ENCODE results near the gene SLC34A1. TPM values are rescaled to one million over a fixed set of nuclear protein-coding genes. Genes with fewer than 3 reads are reported as not detected.

SLC34A1 gene
- total and polyA plus RNA-seq, 2 of the 13 experiments (the other 11 are each of a cell fraction or from before 2014, with no cell fraction given): 0.03 to 0.20 TPM

DNA sequence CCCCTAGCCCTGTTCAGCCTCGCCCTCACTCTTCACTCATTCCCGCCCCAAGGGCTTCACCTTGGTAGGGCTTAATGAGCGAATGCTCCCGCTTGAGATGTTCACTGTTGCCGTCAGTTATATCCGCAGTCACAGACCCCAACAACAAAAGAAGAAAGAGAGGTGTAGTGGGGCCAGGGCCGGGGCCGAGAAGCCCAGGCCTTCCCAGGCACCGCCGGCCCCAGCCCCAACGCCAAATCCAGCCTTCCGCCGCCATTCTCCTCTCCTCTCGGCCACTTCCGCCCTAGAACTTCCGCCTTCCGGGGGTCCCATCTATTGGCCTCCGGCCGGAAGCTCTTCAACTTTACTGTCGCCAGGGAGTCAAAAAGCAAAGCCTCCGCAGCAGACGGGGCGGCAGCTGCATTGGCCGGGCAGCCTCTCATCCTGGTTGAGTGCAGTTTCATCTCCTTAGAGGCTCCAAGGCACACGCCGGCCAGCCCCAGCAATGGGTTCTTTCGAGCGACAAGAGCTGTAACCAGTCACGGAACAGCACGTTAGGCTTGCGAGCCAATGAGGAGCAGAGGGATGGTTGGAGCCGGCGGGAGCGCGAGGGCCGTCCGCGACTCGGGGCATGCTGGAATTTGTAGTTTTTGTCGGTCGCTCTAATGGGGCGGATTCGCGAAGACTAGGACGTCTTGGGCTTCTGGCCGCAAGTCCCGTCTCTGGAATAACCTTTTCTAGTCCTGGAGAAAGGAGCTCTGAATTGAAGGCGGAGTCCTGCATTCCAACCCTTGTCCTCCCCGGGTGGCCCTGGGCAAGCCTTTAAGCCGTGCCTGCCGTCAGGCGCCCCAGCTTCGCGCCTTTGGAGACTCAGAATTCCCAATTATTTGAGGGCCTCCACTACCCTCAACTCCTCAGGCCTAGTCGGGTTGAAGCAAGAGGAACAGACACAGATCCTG, 32.6 kb upstream of the SLC34A1 start, which contains the start of gene LMAN2 (continued):
- TF ChIP-seq CREM (IDR thresholded peaks at IDR 0.05): peak; percentile 89
- no peak for TF ChIP-seq CREM (CRISPR knock-in tag; IDR thresholded peaks at IDR 0.05)
- no peak for TF ChIP-seq U2AF1 (optimal IDR thresholded peaks at IDR 0.05; ENCODE audit: low read depth, low read length)
- TF ChIP-seq ZSCAN12 (CRISPR knock-in tag; IDR thresholded peaks at IDR 0.05): no peak
- 0 out of 2 replicates have a peak, but pooled peaks have one; percentile 57 for TF ChIP-seq CHCHD3 (CRISPR knock-in tag; IDR thresholded peaks at IDR 0.05)
- TF ChIP-seq STAG1 (CRISPR knock-in tag; IDR thresholded peaks at IDR 0.05): no peak
- TF ChIP-seq, protein P1, sequence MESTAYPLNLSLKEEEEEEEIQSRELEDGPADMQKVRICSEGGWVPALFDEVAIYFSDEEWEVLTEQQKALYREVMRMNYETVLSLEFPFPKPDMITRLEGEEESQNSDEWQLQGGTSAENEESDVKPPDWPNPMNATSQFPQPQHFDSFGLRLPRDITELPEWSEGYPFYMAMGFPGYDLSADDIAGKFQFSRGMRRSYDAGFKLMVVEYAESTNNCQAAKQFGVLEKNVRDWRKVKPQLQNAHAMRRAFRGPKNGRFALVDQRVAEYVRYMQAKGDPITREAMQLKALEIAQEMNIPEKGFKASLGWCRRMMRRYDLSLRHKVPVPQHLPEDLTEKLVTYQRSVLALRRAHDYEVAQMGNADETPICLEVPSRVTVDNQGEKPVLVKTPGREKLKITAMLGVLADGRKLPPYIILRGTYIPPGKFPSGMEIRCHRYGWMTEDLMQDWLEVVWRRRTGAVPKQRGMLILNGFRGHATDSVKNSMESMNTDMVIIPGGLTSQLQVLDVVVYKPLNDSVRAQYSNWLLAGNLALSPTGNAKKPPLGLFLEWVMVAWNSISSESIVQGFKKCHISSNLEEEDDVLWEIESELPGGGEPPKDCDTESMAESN (CRISPR knock-in tag; conservative IDR thresholded peaks at IDR 0.05): peak; percentile 83; the same call in 1 of the 2 replicates
- TF ChIP-seq, protein P2, sequence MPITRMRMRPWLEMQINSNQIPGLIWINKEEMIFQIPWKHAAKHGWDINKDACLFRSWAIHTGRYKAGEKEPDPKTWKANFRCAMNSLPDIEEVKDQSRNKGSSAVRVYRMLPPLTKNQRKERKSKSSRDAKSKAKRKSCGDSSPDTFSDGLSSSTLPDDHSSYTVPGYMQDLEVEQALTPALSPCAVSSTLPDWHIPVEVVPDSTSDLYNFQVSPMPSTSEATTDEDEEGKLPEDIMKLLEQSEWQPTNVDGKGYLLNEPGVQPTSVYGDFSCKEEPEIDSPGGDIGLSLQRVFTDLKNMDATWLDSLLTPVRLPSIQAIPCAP (CRISPR knock-in tag; IDR thresholded peaks at IDR 0.05; ENCODE audit: low read depth): no peak
- TF ChIP-seq DMAP1 (CRISPR knock-in tag; IDR thresholded peaks at IDR 0.05): peak; percentile 85
- TF ChIP-seq, protein P3, sequence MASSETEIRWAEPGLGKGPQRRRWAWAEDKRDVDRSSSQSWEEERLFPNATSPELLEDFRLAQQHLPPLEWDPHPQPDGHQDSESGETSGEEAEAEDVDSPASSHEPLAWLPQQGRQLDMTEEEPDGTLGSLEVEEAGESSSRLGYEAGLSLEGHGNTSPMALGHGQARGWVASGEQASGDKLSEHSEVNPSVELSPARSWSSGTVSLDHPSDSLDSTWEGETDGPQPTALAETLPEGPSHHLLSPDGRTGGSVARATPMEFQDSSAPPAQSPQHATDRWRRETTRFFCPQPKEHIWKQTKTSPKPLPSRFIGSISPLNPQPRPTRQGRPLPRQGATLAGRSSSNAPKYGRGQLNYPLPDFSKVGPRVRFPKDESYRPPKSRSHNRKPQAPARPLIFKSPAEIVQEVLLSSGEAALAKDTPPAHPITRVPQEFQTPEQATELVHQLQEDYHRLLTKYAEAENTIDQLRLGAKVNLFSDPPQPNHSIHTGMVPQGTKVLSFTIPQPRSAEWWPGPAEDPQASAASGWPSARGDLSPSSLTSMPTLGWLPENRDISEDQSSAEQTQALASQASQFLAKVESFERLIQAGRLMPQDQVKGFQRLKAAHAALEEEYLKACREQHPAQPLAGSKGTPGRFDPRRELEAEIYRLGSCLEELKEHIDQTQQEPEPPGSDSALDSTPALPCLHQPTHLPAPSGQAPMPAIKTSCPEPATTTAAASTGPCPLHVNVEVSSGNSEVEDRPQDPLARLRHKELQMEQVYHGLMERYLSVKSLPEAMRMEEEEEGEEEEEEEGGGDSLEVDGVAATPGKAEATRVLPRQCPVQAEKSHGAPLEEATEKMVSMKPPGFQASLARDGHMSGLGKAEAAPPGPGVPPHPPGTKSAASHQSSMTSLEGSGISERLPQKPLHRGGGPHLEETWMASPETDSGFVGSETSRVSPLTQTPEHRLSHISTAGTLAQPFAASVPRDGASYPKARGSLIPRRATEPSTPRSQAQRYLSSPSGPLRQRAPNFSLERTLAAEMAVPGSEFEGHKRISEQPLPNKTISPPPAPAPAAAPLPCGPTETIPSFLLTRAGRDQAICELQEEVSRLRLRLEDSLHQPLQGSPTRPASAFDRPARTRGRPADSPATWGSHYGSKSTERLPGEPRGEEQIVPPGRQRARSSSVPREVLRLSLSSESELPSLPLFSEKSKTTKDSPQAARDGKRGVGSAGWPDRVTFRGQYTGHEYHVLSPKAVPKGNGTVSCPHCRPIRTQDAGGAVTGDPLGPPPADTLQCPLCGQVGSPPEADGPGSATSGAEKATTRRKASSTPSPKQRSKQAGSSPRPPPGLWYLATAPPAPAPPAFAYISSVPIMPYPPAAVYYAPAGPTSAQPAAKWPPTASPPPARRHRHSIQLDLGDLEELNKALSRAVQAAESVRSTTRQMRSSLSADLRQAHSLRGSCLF (CRISPR knock-in tag; IDR thresholded peaks at IDR 0.05; ENCODE audit: borderline replicate concordance): no peak
- peak; percentile 99 for TF ChIP-seq ZNF335 (CRISPR knock-in tag; IDR thresholded peaks at IDR 0.05)
- TF ChIP-seq ATF7-NPFF (CRISPR knock-in tag; IDR thresholded peaks at IDR 0.05; ENCODE audit: low read depth): peak; percentile 55; the same call in 1 of the 2 replicates
- no peak for TF ChIP-seq ATAD3A (CRISPR knock-in tag; IDR thresholded peaks at IDR 0.05)
- no peak for TF ChIP-seq HOXA7 (CRISPR knock-in tag; IDR thresholded peaks at IDR 0.05)
- TF ChIP-seq ZNF263 (CRISPR knock-in tag; IDR thresholded peaks at IDR 0.05): peak; percentile 36; the same call in 1 of the 2 replicates
- TF ChIP-seq ZNF329 (CRISPR knock-in tag; IDR thresholded peaks at IDR 0.05; ENCODE audit: low read depth): no peak
- TF ChIP-seq, protein P4, sequence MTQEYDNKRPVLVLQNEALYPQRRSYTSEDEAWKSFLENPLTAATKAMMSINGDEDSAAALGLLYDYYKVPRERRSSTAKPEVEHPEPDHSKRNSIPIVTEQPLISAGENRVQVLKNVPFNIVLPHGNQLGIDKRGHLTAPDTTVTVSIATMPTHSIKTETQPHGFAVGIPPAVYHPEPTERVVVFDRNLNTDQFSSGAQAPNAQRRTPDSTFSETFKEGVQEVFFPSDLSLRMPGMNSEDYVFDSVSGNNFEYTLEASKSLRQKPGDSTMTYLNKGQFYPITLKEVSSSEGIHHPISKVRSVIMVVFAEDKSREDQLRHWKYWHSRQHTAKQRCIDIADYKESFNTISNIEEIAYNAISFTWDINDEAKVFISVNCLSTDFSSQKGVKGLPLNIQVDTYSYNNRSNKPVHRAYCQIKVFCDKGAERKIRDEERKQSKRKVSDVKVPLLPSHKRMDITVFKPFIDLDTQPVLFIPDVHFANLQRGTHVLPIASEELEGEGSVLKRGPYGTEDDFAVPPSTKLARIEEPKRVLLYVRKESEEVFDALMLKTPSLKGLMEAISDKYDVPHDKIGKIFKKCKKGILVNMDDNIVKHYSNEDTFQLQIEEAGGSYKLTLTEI (CRISPR knock-in tag; conservative IDR thresholded peaks at IDR 0.05): no peak
